ENCODE results near the gene PROCR. TPM values are rescaled to one million over a fixed set of nuclear protein-coding genes. Genes with fewer than 3 reads are reported as not detected.

The PROCR gene
- polyA plus RNA-seq, 3 donors = 0.43 to 1.1 (median 0.90) TPM

DNA sequence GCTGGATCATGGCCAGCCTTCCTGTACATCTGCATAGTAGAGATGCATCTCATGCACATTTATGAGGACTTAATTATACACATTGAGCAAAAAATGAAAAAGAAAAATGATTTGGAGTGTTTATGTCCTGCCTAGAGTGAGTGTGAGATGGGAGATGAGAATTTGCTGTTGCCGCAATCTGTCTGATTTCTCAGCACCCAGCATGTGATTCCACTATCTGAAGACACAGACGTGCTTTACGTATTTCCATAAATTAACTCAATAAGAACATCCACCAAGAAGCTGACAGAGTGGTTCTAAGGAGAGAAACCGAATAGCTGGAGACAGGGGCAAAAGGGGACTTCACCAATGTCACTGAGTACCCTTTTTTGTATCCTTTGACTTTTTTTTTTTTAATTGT lies 39.9 kb upstream of the PROCR start:
- intact Hi-C loops (cut with micrococcal nuclease) = no loop called here
- no peak for DNase-seq
- Mint-ChIP-seq H3K27me3 (ENCODE audit: low read depth in 3 of 3) (no peaks in the 10 kb centered on the region), H3K4me3 (no peak overlapping the region), H3K27ac (peak overlapping the region in 1 of 7 donors; percentile 17), H3K36me3 (peaks cover 72 to 90% of the 10 kb centered on the region in 2 donors), H3K4me1 (no peaks in the 10 kb centered on the region), H3K9me3 (peaks cover 0 to 2% (median 0%) of the 10 kb centered on the region in 7 donors)
- Histone ChIP-seq H3K4me3 (replicated peaks in 1 of 3; ENCODE audit: low read depth in 2 of 3, low read length in 3 of 3) (no peak overlapping the region), H3K9me3 (replicated peaks in 1 of 2; ENCODE audit: control insufficient read depth in 1 of 2, insufficient read depth in 1 of 2, low read length in 2 of 2) (no peaks in the 10 kb centered on the region), H3K27me3 (ENCODE audit: control insufficient read depth in 2 of 2, insufficient read depth in 2 of 2, low read length in 2 of 2) (no peaks in the 10 kb centered on the region), H3K4me2 (replicated peaks; ENCODE audit: extremely low read depth, low read length, poor library complexity, severe bottlenecking) (no peak overlapping the region), H3K79me2 (ENCODE audit: insufficient read depth, low read length) (no peaks in the 10 kb centered on the region), H3K9ac (ENCODE audit: insufficient read depth, low read length, poor library complexity, severe bottlenecking) (no peak overlapping the region), H2AFZ (ENCODE audit: insufficient read depth, low read depth, low read length, poor library complexity, severe bottlenecking) (no peak overlapping the region), H3K27ac (ENCODE audit: low read depth in 1 of 2, low read length in 2 of 2) (peak overlapping the region in 1 of 2 donors; percentile 16), H4K20me1 (ENCODE audit: insufficient read depth, low read length) (peaks cover 34% of the 10 kb centered on the region), H3K36me3 (replicated peaks in 1 of 2; ENCODE audit: control insufficient read depth in 1 of 2, insufficient read depth in 2 of 2, low read length in 2 of 2) (peaks cover 76 to 92% of the 10 kb centered on the region in 2 donors), H3K4me1 (ENCODE audit: control insufficient read depth in 1 of 2, insufficient read depth in 2 of 2, low read length in 2 of 2) (no peaks in the 10 kb centered on the region)
- TF ChIP-seq, protein P1, sequence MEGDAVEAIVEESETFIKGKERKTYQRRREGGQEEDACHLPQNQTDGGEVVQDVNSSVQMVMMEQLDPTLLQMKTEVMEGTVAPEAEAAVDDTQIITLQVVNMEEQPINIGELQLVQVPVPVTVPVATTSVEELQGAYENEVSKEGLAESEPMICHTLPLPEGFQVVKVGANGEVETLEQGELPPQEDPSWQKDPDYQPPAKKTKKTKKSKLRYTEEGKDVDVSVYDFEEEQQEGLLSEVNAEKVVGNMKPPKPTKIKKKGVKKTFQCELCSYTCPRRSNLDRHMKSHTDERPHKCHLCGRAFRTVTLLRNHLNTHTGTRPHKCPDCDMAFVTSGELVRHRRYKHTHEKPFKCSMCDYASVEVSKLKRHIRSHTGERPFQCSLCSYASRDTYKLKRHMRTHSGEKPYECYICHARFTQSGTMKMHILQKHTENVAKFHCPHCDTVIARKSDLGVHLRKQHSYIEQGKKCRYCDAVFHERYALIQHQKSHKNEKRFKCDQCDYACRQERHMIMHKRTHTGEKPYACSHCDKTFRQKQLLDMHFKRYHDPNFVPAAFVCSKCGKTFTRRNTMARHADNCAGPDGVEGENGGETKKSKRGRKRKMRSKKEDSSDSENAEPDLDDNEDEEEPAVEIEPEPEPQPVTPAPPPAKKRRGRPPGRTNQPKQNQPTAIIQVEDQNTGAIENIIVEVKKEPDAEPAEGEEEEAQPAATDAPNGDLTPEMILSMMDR (IDR thresholded peaks at IDR 0.05) = no peak
- no CpG with 5 or more reads among the region's 4 CpGs for WGBS (ENCODE audit: insufficient coverage)

DNA sequence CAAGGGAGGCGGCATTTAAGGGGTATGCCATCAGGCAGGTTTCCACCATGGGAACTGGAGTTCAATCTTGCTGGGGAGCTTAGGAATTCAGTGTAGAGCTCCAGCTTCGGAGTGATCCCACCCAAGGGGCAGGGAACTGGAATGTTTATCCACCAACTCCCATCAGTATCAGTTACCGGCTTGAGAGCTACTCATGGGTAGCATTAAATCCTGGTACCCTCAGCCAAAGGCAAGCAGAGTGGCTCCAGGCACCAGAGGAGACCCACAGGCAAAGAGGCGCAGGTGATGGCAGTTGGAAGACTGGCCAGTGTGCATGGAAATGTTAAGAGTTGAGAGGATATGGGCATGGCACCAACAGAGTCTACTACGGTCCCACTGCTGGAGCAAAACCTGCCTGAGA lies 38.8 kb upstream of the PROCR start:
- H3K27me3 Mint-ChIP-seq (ENCODE audit: low read depth in 3 of 3) = no peaks in the 10 kb centered on the region
- intact Hi-C loops (cut with micrococcal nuclease) = no loop called here
- no peak for DNase-seq
- Histone ChIP-seq H3K4me1 (ENCODE audit: control insufficient read depth in 1 of 2, insufficient read depth in 2 of 2, low read length in 2 of 2) (no peaks in the 10 kb centered on the region), H2AFZ (ENCODE audit: insufficient read depth, low read depth, low read length, poor library complexity, severe bottlenecking) (no peak overlapping the region), H3K4me2 (replicated peaks; ENCODE audit: extremely low read depth, low read length, poor library complexity, severe bottlenecking) (no peak overlapping the region), H3K79me2 (ENCODE audit: insufficient read depth, low read length) (peaks cover 8% of the 10 kb centered on the region), H3K36me3 (replicated peaks in 1 of 2; ENCODE audit: control insufficient read depth in 1 of 2, insufficient read depth in 2 of 2, low read length in 2 of 2) (peaks cover 79 to 92% of the 10 kb centered on the region in 2 donors), H3K27ac (ENCODE audit: low read depth in 1 of 2, low read length in 2 of 2) (peak overlapping the region in 1 of 2 donors; percentile 14), H3K4me3 (replicated peaks in 1 of 3; ENCODE audit: low read depth in 2 of 3, low read length in 3 of 3) (no peak overlapping the region), H4K20me1 (ENCODE audit: insufficient read depth, low read length) (peaks cover 41% of the 10 kb centered on the region), H3K27me3 (ENCODE audit: control insufficient read depth in 2 of 2, insufficient read depth in 2 of 2, low read length in 2 of 2) (no peaks in the 10 kb centered on the region), H3K9ac (ENCODE audit: insufficient read depth, low read length, poor library complexity, severe bottlenecking) (no peak overlapping the region), H3K9me3 (replicated peaks in 1 of 2; ENCODE audit: control insufficient read depth in 1 of 2, insufficient read depth in 1 of 2, low read length in 2 of 2) (no peaks in the 10 kb centered on the region)
- no peak overlapping the region for H3K4me3 Mint-ChIP-seq
- H3K9me3 Mint-ChIP-seq = peaks cover 0 to 2% (median 0%) of the 10 kb centered on the region in 7 donors
- 100% methylated on average over 3 of the region's 5 CpGs for WGBS (ENCODE audit: insufficient coverage)
- TF ChIP-seq, protein P1 (IDR thresholded peaks at IDR 0.05) = no peak
- H3K36me3 Mint-ChIP-seq = peaks cover 77 to 91% of the 10 kb centered on the region in 2 donors
- no peaks in the 10 kb centered on the region for H3K4me1 Mint-ChIP-seq
- peak overlapping the region in 2 of 7 donors; percentile 55 to 77 for H3K27ac Mint-ChIP-seq

Data from CD14-positive monocyte (primary cell).